Measurements from ENCODE around the gene MED25.

MED25 gene

GRCh38 chr19:49817964-49818648, at the start of gene MED25:
MED25 (plus strand) TSS chr19:49818289; CDS start chr19:49818342, 53 bp downstream.
- peak; percentile 77 for DNase-seq (ENCODE audit: low read depth)

- no peak for DNase-seq (ENCODE audit: low read depth)
Measured at GRCh38 chr19:49770529-49770928, 47.6 kb upstream of the MED25 start.

GRCh38 chr19:49771674-49772139, 46.4 kb upstream of the MED25 start:
- DNase-seq (ENCODE audit: low read depth) = no peak

GRCh38 chr19:49772850-49773432, 45.1 kb upstream of the MED25 start:
- no peak for DNase-seq (ENCODE audit: low read depth)

GRCh38 chr19:49773663-49774350, 44.3 kb upstream of the MED25 start:
- no peak for DNase-seq (ENCODE audit: low read depth)

GRCh38 chr19:49774969-49775368, 43.1 kb upstream of the MED25 start:
- DNase-seq (ENCODE audit: low read depth) = no peak

GRCh38 chr19:49775742-49776370, 42.2 kb upstream of the MED25 start:
- DNase-seq (ENCODE audit: low read depth) = no peak

- DNase-seq (ENCODE audit: low read depth) = no peak
Measured at GRCh38 chr19:49776371-49776764, 41.7 kb upstream of the MED25 start.

- no peak for DNase-seq (ENCODE audit: low read depth)
Measured at GRCh38 chr19:49779731-49780555, 38.1 kb upstream of the MED25 start.

GRCh38 chr19:49780861-49781260, 37.2 kb upstream of the MED25 start:
- no peak for DNase-seq (ENCODE audit: low read depth)

- no peak for DNase-seq (ENCODE audit: low read depth)
Measured at GRCh38 chr19:49781394-49781793, 36.7 kb upstream of the MED25 start.

- no peak for DNase-seq (ENCODE audit: low read depth)
Measured at GRCh38 chr19:49782515-49782914, 35.6 kb upstream of the MED25 start.

- DNase-seq (ENCODE audit: low read depth) = no peak
Measured at GRCh38 chr19:49786376-49786820, 31.7 kb upstream of the MED25 start.

- no peak for DNase-seq (ENCODE audit: low read depth)
Measured at GRCh38 chr19:49787746-49788145, 30.3 kb upstream of the MED25 start.

- no peak for DNase-seq (ENCODE audit: low read depth)
Measured at GRCh38 chr19:49788857-49789256, 29.2 kb upstream of the MED25 start.

GRCh38 chr19:49790866-49791265, 27.2 kb upstream of the MED25 start:
- DNase-seq (ENCODE audit: low read depth) = no peak

GRCh38 chr19:49791776-49792445, 26.2 kb upstream of the MED25 start:
- DNase-seq (ENCODE audit: low read depth) = no peak

- DNase-seq (ENCODE audit: low read depth) = no peak
Measured at GRCh38 chr19:49792829-49793560, 25.1 kb upstream of the MED25 start.

- DNase-seq (ENCODE audit: low read depth) = no peak
Measured at GRCh38 chr19:49793561-49793840, 24.6 kb upstream of the MED25 start.

- DNase-seq (ENCODE audit: low read depth) = no peak
Measured at GRCh38 chr19:49795615-49796014, 22.5 kb upstream of the MED25 start.

- no peak for DNase-seq (ENCODE audit: low read depth)
Measured at GRCh38 chr19:49798574-49798973, 19.5 kb upstream of the MED25 start.

Measured in stimulated activated CD8-positive, alpha-beta memory T cell treated with anti-CD3 and anti-CD28 coated beads, Interleukin-15, amount 100 ng/mL, for 24 hours (primary cell).